Measurements from ENCODE around the gene ZBTB45. TPM values are rescaled to one million over a fixed set of nuclear protein-coding genes. Genes with fewer than 3 reads are reported as not detected.
A peak's percentile ranks its signal among the peaks of the same experiment; 100 is the strongest.

Gene ZBTB45
- 7.6 and 10.2 TPM in 2 replicates for total RNA-seq

DNA sequence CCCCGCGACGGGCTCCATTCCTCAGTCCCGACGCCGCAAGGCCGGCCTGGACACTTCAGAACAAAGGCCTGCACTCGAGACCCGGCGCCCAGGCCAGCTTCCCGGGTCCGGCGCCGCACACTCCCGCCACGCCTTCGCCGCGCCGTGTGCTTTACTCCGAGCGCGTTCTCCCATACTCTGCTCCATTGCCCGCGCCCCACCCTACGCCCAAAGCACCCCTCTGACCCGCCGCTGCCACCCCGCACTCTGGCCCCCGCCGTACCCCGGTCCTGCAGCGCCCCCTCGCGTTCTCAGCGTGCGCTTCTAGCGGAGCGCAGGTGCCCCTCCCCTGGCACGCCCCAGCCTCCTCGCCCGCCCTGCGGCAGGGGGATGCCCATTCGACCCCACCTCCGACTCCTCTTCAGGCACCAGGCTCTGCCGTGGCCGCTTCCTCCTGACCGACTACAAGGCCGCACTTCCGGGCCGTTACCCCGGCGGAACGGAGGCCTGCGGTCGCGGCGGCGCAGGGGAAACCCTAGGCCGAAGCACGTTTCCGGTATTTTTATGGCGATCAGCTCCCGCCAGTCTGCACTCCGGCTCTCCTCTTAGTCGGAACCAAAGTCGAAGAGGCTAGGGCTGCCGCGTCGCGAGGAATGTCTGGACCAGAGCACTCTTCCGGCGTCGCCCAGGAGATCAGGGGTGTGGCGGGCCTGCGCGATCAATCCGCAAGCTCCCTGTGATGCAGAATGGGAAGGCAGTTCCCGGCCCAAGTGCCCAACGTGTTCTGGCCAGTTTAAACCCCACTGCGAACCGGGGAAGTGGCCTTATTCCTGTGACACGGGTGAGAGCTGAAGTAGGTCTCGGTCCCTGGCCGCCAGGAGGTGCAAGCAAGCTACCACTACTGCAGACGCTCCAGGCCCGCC lies at the start of gene ZBTB45:
ZBTB45 (minus strand) TSS at position 456 of the 902 bp plus-strand sequence. CDS start 2,137 bp downstream, outside the sequence.

DNA sequence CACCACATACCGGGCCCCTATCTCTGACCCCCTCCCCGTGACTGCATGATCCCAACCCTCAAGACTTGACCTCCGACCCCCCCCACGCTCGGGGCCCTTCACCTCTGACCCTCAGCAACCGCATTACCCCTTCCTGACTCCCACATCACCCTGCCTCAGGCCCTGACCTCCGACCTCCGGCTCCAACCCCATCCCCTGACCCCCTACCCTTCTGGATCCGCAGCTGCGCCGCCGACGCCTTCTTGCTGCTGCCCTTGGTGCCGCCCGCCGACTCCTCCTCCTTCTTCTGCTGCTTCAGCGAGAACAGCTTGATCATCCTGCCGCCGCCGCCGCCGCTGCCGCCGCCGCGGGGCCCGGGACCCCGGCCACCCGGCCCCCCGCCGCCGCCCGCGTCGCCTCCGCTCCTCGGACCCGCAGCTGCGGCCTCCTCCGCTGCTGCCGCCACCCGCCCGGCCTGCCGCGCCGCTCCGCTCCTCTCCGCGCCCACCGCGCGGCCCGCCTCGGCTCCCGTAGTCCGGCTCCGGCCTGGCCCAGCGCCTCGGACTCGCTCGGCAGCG lies 38.5 kb upstream of the ZBTB45 start, which contains the start of gene UBE2M:
UBE2M (minus strand) TSS at position 546 of the 557 bp plus-strand sequence; CDS start at position 316, 230 bp downstream.

DNA sequence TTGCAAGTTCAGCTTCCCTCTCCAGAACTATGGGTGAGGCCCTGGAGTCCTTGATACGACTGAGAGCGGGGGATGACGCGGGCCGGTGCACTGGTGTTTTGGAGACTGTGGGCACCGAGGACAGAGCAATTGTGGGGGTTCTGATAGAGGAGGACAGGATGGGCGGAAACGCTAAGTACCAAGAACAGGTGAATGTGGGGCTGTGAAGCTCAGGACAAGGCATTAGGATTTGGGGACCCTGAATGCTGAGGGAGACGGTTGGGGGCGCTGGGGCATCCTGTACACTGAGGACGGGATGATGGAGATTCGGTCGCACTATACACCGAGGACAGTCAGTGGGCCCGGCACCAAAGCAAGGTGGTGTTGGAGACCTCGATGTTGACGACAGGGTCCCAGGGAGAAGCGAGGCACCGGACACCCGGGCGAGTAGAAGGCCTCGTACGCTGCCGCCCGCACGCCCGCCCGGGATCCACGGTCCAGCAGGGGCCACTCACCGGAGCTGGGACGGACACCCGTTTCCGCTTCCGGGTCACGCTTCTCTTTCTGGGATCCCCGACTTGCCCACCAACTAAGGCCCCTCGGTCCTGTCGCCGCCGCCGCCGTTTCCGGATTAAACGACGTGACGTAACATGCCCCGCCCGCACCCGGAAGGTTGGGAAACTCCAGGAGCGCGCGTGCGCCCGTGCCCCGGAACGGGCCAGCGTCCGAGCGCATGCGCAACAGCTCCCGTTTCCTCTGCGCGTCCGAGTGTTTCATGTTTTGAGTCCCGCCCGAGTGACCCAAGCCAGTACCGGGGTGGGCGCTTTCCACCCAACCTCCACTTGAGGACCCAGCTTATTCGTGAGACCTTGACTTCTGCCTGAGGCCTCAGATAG lies 35.1 kb upstream of the ZBTB45 start, which contains the start of gene CHMP2A:
CHMP2A (minus strand) TSS at position 612 of the 875 bp plus-strand sequence. CDS start 893 bp downstream, outside the sequence.

DNA sequence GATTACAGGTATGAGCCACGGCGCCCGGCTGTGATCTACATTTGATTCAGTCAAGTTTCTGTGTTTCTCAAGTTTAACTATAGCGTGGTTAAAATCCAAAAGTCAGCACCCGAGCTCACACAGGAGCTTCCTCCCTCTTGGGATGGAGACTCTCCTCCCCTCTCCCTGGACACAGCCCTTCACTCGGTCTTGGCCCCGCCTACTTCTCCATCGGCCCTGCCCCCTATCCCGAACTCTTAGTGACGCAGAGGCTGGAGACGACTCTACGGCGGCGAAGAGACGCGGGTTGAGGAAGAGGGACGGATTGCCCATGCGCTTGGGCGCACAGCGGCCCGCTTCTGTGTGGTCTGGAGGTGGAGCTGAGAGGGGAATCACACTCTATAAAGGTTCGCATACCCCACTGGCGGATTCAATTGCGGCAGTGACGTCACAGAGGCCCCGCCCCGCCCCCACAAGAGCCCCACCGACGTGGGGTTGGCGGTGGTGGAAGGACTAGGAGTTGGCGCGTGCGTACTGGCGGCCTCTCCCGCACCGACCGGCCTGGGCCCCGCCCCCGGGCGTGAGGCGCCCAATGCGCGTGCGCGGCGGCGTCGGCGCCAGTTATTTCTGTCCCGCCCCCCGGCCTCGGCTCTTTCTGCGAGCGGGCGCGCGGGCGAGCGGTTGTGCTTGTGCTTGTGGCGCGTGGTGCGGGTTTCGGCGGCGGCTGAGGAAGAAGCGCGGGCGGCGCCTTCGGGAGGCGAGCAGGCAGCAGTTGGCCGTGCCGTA lies 24.4 kb upstream of the ZBTB45 start, which contains the start of gene TRIM28:
TRIM28 (plus strand) TSS at position 239 of the 765 bp plus-strand sequence. CDS start 694 bp downstream, outside the sequence.

DNA sequence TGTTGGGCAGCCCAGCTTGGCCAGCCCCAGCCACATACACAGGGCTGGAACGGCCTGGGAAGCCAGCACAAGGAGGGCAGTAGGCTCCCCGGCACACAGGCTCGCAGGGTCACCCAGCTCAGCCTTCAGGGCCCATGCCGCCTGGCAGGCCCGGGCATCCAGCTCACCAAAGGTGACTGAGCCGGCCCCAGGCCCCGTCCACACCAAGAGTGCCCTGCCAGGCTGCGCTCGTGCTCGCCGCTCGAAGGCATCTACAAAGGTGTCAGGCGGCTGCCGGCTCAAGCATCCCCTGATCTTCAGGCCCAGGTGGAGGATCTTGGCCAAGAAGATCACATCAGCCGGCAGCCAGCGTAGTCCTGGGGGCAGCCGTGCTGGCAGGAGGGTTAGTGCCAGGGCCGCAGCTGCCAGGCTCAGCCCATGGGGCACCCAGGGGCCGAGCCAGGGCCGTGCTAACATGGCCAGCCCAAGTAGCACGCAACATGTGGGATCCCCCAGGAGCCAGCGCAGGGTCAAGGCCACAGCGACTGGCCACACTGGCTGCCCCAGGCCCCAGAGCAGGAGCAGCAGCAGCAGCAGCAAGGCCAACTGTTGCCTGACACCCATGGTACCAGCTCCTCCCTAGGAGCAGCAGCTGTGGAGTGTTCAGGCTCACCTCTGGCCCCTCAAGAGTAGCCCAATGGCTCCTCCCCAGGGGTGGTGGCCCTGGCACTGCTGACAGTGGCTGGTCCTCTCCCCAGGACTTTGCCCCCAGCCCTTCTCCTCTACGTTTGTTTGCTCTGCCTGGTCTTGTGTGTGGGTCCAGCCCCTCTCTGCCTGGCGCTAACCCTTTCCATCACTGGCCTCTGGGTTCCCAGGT lies 8.0 kb downstream of the ZBTB45 start, which contains the start of gene SLC27A5:
SLC27A5 (minus strand) TSS at position 640 of the 856 bp plus-strand sequence; CDS start at position 603, 37 bp downstream.

DNA sequence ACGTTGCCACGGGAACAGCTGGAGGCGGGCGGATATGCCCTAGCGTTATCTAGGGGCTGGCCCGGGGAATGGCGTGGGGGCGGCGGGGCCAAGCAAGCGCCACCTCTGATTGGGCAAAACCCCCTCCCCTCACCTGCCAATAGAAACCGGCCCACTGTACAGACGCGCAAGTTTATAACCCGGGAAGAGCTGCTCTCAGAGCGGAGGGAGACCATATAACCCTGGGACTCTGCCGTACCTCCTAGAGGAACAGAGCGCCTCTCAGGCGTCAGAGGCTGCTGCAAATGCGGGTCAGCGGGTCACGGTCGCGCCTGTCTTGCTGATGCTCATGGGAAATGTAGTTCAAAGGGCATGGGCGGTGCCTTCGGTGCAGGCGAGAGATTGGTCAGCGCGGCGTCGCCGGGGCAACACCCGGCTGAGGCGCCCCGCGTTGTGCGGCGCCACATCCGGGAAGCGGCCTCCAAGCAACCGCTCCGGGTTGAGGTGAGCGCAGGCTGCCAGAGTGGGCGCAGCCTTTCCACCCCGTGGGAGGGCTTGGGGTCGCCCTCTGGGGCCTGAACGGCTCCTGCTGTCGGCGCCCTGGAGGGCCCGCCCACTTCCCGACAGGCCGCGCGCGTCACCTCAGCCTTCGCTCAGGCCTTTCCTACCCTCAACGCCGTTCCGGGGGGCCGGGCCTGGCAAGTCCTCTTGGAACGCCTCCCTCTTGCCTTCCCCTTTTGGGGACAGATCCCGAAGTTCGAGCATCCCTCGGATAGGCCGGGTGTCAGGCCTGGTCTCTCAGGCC lies 43.7 kb downstream of the ZBTB45 start, which contains the start of gene ZNF446:
ZNF446 (plus strand) TSS at position 639 of the 784 bp plus-strand sequence. CDS start 867 bp downstream, outside the sequence.

DNA sequence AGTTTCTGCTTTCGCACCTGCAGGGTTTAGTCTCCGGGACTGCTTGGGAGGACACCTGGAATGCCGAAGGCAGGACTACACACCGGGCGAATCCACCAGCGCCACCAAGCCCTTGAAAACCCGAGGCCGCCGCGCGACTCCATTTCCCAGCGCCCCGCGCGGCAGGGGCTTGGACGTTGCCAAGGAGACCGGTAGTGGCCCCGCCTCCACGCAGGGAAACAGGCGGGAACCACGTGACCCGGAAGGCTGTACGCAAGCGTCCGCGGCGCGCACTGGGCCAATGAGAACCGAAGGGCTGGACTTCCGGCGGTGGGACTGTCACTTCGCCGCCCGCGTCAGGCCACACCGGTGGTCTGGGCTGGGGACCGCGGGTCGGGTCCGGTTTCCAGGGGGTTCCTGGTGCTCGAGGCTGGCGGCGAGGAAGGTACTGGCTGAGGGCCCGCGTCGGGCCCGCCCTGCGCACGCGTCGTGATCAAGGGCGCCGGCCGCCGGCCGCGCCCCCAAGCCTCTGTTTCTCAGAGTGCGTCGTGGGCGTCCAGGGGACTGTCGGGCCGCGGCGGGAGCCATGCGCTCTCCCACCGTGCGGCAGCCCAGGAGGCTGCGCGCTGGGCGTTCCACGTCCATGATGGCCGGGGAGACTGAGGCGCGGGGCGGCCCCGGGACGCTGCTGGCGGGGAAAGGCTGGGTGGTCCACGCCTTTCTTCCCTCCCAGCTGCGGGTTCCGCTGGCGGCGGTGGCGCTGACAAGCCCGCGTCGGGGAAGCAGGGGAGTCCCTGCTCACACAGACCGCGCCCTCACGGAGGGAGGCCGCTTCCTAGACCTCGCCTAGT lies 52.6 kb downstream of the ZBTB45 start, which contains the start of gene ZNF324:
ZNF324 (plus strand) TSS at position 321 of the 830 bp plus-strand sequence. CDS start 2,106 bp downstream, outside the sequence.

Small RNA genes lying within 50 kb of the gene (small RNA-seq; reads per million reads assigned to genes)
- gene MIR6807 (1.1 reads per million, percentile 21 among the genes with 10 or more reads in this experiment), gene RN7SL525P (not detected), gene RN7SL693P (not detected), gene RNU6-1337P (not detected)

Other genes starting within 250 kb of the ZBTB45 start
- 6.9 and 8.0 TPM in 2 replicates for gene ZNF8, start 240.9 kb downstream of the ZBTB45 start, total RNA-seq
- gene ERVK3-1, start 214.4 kb downstream of the ZBTB45 start, total RNA-seq, result 27.4 and 28.0 TPM in 2 replicates
- gene ZSCAN22, start 192.8 kb downstream of the ZBTB45 start, total RNA-seq, result 2.9 and 3.2 TPM in 2 replicates
- 1.0 and 3.6 TPM in 2 replicates for gene A1BG, start 166.3 kb downstream of the ZBTB45 start, total RNA-seq
- gene ZNF497, start 157.1 kb downstream of the ZBTB45 start, total RNA-seq, result 0.36 and 0.40 TPM in 2 replicates
- 0.57 and 1.2 TPM in 2 replicates for gene ZNF837, start 138.8 kb downstream of the ZBTB45 start, total RNA-seq
- 1,068 and 1,110 TPM in 2 replicates for gene RPS5, start 132.5 kb downstream of the ZBTB45 start, total RNA-seq
- 0.14 and 0.27 TPM in 2 replicates for gene RNF225, start 124.2 kb downstream of the ZBTB45 start, total RNA-seq
- gene ZNF584, start 111.2 kb downstream of the ZBTB45 start, total RNA-seq, result 10.0 and 14.0 TPM in 2 replicates
- 5.5 and 6.7 TPM in 2 replicates for gene ZNF132, start 79.7 kb downstream of the ZBTB45 start, total RNA-seq
- 6.8 and 8.8 TPM in 2 replicates for gene ZNF324B, start 68.2 kb downstream of the ZBTB45 start, total RNA-seq
- gene ZNF324, start 52.7 kb downstream of the ZBTB45 start, total RNA-seq, result 11.2 and 12.8 TPM in 2 replicates
- gene ZNF446, start 43.5 kb downstream of the ZBTB45 start, total RNA-seq, result 5.3 and 5.7 TPM in 2 replicates
- 7.8 and 8.0 TPM in 2 replicates for gene SLC27A5, start 7.8 kb downstream of the ZBTB45 start, total RNA-seq
- gene TRIM28, start 24.3 kb upstream of the ZBTB45 start, total RNA-seq, result 362 and 396 TPM in 2 replicates
- 60.3 and 83.4 TPM in 2 replicates for gene CHMP2A, start 35.3 kb upstream of the ZBTB45 start, total RNA-seq
- gene UBE2M, start 38.8 kb upstream of the ZBTB45 start, total RNA-seq, result 75.3 TPM in 2 replicates
- 14.1 and 14.9 TPM in 2 replicates for gene MZF1, start 53.5 kb upstream of the ZBTB45 start, total RNA-seq

Measured in thoracic aorta endothelial cell (primary cell).